K562 (cell line): ENCODE data around the gene EIF3I. TPM values are rescaled to one million over a fixed set of nuclear protein-coding genes. Genes with fewer than 3 reads are reported as not detected.

Experiments used
- CHD1 ChIP-seq: fragments of 200-600 bp; sonication (generic); IDR thresholded peaks from one replicate; pipeline ENCODE4 v1.6.1; 2012; ENCODE audit warnings: mild to moderate bottlenecking, moderate library complexity, low read length, inconsistent platforms
- EP400 ChIP-seq: fragments of 450-650 bp; IDR thresholded peaks from 2 replicates; pipeline ENCODE4 v1.6.1; 2017; ENCODE audit warnings: antibody characterized with exemption, mild to moderate bottlenecking, moderate library complexity
- ESRRA ChIP-seq: fragments of 450-650 bp; IDR thresholded peaks from 2 replicates; pipeline ENCODE4 v1.6.1; 2014; ENCODE audit warnings: low read depth, mild to moderate bottlenecking, moderate library complexity, borderline replicate concordance
- ETV5 ChIP-seq: sonication (generic); formaldehyde crosslinking; IDR thresholded peaks from 2 replicates; pipeline ENCODE4 v1.4.0; 2020; ENCODE audit warnings: low read depth, mild to moderate bottlenecking, missing genetic modification reagents
- HSF4 ChIP-seq: fragments of 250-450 bp; sonication (Bioruptor Pico); IDR thresholded peaks from 2 replicates; pipeline ENCODE4 v2.1.2; 2022; ENCODE audit warnings: mild to moderate bottlenecking, moderate library complexity, borderline replicate concordance
- NFATC3 ChIP-seq: fragments of 450-650 bp; IDR thresholded peaks from 2 replicates; pipeline ENCODE4 v1.6.1; 2017; ENCODE audit warnings: mild to moderate bottlenecking
- PRPF4 ChIP-seq: fragments of 200-400 bp; formaldehyde crosslinking; IDR thresholded peaks from one replicate; pipeline ENCODE4 v1.6.1; 2017; ENCODE audit warnings: low read length, low read depth, mild to moderate bottlenecking; ENCODE audit not compliant: insufficient read depth, poor library complexity, severe bottlenecking
- PURB ChIP-seq: sonication (generic); formaldehyde crosslinking; IDR thresholded peaks from 2 replicates; pipeline ENCODE4 v1.9.0; 2021; ENCODE audit warnings: low read depth, mild to moderate bottlenecking, missing genetic modification reagents
- RFX7 ChIP-seq: fragments of 250-450 bp; sonication (Bioruptor Pico); IDR thresholded peaks from 2 replicates; pipeline ENCODE4 v1.5.1; 2021; ENCODE audit warnings: mild to moderate bottlenecking
- SLC30A9 ChIP-seq: fragments of 250-450 bp; sonication (Bioruptor Pico); IDR thresholded peaks from 2 replicates; pipeline ENCODE4 v1.8.0; 2022; ENCODE audit warnings: mild to moderate bottlenecking, moderate library complexity
- SUPT5H ChIP-seq: fragments of 450-650 bp; IDR thresholded peaks from 2 replicates; pipeline ENCODE4 v1.6.1; 2016
- TAF9B ChIP-seq: fragments of 450-650 bp; IDR thresholded peaks from 2 replicates; pipeline ENCODE4 v1.6.1; 2018; ENCODE audit warnings: mild to moderate bottlenecking; ENCODE audit not compliant: partially characterized antibody
- TAL1 ChIP-seq: fragments of 450-650 bp; IDR thresholded peaks from 2 replicates; pipeline ENCODE4 v1.6.1; 2016; ENCODE audit warnings: mild to moderate bottlenecking
- ZFP30 ChIP-seq: fragments of 250-450 bp; sonication (Bioruptor Pico); IDR thresholded peaks from 2 replicates; pipeline ENCODE4 v1.8.0; 2022; ENCODE audit warnings: moderate library complexity, mild to moderate bottlenecking, inconsistent platforms, borderline replicate concordance
- polyA plus RNA-seq, 8 experiments: library from polyadenylated mRNA; depleted of rRNA in 4 of 8; stranded (reverse) in 5 of 8; unstranded in 3 of 8; fragments of >200 nt; fragmentation: Nextera tagmentation in 2 of 8; fragmentation: Illumina TruSeq in 1 of 8; extraction: Ambion mirVana in 2 of 8; extraction: Trizol in 1 of 8; gene quantifications; 2 replicates each; pipeline versions ENCODE4 v1.2.1 to v1.2.3, GENCODE V29; 2011 to 2014; ENCODE audit warnings: inconsistent platforms in 1 of 8, missing spikeins in 1 of 8
- total RNA-seq, 7 experiments: library from RNA; depleted of rRNA in 6 of 7; stranded (reverse); fragments of >200 nt in 6 of 7; fragmentation: Illumina TruSeq in 2 of 7; extraction: Trizol in 2 of 7; gene quantifications; 2 replicates each; pipeline versions ENCODE4 v1.2.1 to v1.2.3, GENCODE V29; 2011 to 2021; ENCODE audit warnings: low replicate concordance in 1 of 7
- TF ChIP-seq, protein P1 (sequence below): sonication (generic); formaldehyde crosslinking; IDR thresholded peaks from 2 replicates; pipeline ENCODE4 v1.8.0; 2022; ENCODE audit warnings: missing genetic modification reagents, mild to moderate bottlenecking, borderline replicate concordance
- TF ChIP-seq, protein P2 (sequence below), 2 experiments: IDR thresholded peaks; 2 replicates each; pipeline ENCODE4 v1.6.1; 2011; ENCODE audit warnings: borderline replicate concordance in 1 of 2, control low read depth in 1 of 2, low read depth in 1 of 2, low read length in 1 of 2, mild to moderate bottlenecking in 1 of 2, mixed read lengths in 1 of 2, moderate library complexity in 1 of 2; ENCODE audit not compliant: insufficient read depth in 1 of 2, insufficient read length in 1 of 2, poor library complexity in 1 of 2, severe bottlenecking in 1 of 2; ENCODE audit errors: extremely low read depth in 1 of 2
- TF ChIP-seq, protein P3 (sequence below), 2 experiments: fragments of 250-450 bp in 1 of 2; fragments of 450-650 bp in 1 of 2; sonication (Bioruptor Pico) in 1 of 2; IDR thresholded peaks; 2 replicates each; pipeline versions ENCODE4 v1.6.1 to v1.8.0; 2016 to 2021; ENCODE audit warnings: mild to moderate bottlenecking in 2 of 2, moderate library complexity in 2 of 2, missing compliant biosample characterization in 1 of 2, missing genetic modification characterization in 1 of 2
- TF ChIP-seq, protein P4 (sequence below): sonication (generic); formaldehyde crosslinking; IDR thresholded peaks from 2 replicates; pipeline ENCODE4 v1.8.1; 2023; ENCODE audit warnings: mild to moderate bottlenecking, missing genetic modification reagents, moderate library complexity
- TF ChIP-seq, protein P5 (sequence below): sonication (generic); formaldehyde crosslinking; IDR thresholded peaks from 2 replicates; pipeline ENCODE4 v1.8.1; 2023; ENCODE audit warnings: mild to moderate bottlenecking, missing genetic modification reagents

EIF3I gene
- total and polyA plus RNA-seq, 9 of the 15 experiments (the other 6 are each of a cell fraction or from before 2014, with no cell fraction given) = 414 to 1,526 (median 635) TPM

DNA sequence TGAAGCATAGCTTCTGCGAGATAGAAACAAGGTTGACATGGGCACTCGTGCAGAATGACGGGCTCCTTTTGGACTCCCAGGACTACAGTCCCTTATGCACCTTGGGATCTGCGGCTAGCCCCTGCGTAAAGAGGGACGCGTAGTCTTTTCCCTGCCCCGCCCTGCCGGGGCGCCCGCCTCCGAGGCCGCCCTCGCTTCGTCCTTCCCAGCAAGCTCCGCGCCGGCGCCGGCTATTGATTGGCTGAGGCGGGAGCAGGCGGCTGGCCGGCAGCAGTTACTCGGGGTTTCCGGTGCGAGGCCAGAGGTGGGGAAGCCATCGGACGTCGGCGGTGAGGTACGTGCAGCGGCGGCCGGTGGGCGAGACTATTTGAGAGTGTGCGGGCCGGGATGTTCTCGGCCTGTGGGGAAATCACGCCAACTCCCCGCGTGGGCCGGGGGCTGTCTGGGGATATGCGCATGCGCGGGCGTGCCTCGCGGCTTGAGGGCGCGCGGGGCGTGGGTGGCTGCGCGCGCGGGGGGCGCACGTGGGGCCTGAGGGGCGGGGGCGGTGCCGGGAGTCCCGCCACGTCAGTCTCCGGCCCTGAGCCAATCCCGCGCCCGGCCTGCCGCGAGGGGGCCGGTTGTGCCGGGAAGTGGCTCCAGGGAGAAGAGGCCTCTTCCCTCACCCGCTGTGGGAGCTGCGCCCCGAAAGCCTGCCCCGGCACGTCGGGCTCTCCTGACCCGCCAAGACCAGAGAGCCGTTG is 42.6 kb upstream of the EIF3I start, which contains the start of gene TXLNA (continued):
- TF ChIP-seq, protein P1, sequence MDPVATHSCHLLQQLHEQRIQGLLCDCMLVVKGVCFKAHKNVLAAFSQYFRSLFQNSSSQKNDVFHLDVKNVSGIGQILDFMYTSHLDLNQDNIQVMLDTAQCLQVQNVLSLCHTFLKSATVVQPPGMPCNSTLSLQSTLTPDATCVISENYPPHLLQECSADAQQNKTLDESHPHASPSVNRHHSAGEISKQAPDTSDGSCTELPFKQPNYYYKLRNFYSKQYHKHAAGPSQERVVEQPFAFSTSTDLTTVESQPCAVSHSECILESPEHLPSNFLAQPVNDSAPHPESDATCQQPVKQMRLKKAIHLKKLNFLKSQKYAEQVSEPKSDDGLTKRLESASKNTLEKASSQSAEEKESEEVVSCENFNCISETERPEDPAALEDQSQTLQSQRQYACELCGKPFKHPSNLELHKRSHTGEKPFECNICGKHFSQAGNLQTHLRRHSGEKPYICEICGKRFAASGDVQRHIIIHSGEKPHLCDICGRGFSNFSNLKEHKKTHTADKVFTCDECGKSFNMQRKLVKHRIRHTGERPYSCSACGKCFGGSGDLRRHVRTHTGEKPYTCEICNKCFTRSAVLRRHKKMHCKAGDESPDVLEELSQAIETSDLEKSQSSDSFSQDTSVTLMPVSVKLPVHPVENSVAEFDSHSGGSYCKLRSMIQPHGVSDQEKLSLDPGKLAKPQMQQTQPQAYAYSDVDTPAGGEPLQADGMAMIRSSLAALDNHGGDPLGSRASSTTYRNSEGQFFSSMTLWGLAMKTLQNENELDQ (CRISPR knock-in tag) = no peak
- 0 out of 2 replicates have a peak, but pooled peaks have one; percentile 37 for TF ChIP-seq HSF4
- peak; percentile 98 for TF ChIP-seq EP400
- peak; percentile 56 for TF ChIP-seq PRPF4
- TF ChIP-seq ZFP30 (CRISPR knock-in tag) = no peak
- no peak for TF ChIP-seq RFX7 (CRISPR knock-in tag)
- TF ChIP-seq TAL1 = no peak
- TF ChIP-seq, protein P2, sequence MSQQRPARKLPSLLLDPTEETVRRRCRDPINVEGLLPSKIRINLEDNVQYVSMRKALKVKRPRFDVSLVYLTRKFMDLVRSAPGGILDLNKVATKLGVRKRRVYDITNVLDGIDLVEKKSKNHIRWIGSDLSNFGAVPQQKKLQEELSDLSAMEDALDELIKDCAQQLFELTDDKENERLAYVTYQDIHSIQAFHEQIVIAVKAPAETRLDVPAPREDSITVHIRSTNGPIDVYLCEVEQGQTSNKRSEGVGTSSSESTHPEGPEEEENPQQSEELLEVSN (IDR thresholded peaks at IDR 0.05; ENCODE audit: borderline replicate concordance in 1 of 2, extremely low read depth in 1 of 2, insufficient read depth in 1 of 2, insufficient read length in 1 of 2, low read depth in 1 of 2, low read length in 1 of 2, poor library complexity in 1 of 2, severe bottlenecking in 1 of 2) = peak; percentile 96 to 98
- peak; percentile 49 for TF ChIP-seq TAF9B
- TF ChIP-seq ESRRA = peak; percentile 45; the same call in 1 of the 2 replicates
- TF ChIP-seq, protein P3, sequence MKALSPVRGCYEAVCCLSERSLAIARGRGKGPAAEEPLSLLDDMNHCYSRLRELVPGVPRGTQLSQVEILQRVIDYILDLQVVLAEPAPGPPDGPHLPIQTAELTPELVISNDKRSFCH (CRISPR knock-in tag; IDR thresholded peaks at IDR 0.05) = no peak
- TF ChIP-seq, protein P3 (tag; IDR thresholded peaks at IDR 0.05) = peak; percentile 82; the same call in 1 of the 2 replicates
- TF ChIP-seq SLC30A9 (CRISPR knock-in tag) = no peak
- TF ChIP-seq CHD1 = no peak
- peak; percentile 97 for TF ChIP-seq SUPT5H
- TF ChIP-seq NFATC3 = no peak
- TF ChIP-seq, protein P4, sequence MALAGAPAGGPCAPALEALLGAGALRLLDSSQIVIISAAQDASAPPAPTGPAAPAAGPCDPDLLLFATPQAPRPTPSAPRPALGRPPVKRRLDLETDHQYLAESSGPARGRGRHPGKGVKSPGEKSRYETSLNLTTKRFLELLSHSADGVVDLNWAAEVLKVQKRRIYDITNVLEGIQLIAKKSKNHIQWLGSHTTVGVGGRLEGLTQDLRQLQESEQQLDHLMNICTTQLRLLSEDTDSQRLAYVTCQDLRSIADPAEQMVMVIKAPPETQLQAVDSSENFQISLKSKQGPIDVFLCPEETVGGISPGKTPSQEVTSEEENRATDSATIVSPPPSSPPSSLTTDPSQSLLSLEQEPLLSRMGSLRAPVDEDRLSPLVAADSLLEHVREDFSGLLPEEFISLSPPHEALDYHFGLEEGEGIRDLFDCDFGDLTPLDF (CRISPR knock-in tag) = peak; percentile 82
- TF ChIP-seq, protein P5, sequence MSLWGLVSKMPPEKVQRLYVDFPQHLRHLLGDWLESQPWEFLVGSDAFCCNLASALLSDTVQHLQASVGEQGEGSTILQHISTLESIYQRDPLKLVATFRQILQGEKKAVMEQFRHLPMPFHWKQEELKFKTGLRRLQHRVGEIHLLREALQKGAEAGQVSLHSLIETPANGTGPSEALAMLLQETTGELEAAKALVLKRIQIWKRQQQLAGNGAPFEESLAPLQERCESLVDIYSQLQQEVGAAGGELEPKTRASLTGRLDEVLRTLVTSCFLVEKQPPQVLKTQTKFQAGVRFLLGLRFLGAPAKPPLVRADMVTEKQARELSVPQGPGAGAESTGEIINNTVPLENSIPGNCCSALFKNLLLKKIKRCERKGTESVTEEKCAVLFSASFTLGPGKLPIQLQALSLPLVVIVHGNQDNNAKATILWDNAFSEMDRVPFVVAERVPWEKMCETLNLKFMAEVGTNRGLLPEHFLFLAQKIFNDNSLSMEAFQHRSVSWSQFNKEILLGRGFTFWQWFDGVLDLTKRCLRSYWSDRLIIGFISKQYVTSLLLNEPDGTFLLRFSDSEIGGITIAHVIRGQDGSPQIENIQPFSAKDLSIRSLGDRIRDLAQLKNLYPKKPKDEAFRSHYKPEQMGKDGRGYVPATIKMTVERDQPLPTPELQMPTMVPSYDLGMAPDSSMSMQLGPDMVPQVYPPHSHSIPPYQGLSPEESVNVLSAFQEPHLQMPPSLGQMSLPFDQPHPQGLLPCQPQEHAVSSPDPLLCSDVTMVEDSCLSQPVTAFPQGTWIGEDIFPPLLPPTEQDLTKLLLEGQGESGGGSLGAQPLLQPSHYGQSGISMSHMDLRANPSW = peak; percentile 86
- peak; percentile 90 for TF ChIP-seq ETV5
- no peak for TF ChIP-seq PURB
